ENCODE data around the gene NFKBIL1.
"Not testable (repeated sequence)": the region's sequence is repeated elsewhere in the genome, so short reads cannot be mapped to it uniquely, and the experiment has no call there.

Gene NFKBIL1

GRCh38 chr6:31546958-31547726, at the start of gene NFKBIL1:
NFKBIL1 (plus strand) TSS chr6:31547608; CDS start chr6:31547695, 87 bp downstream.
- in situ Hi-C loops (cut with MboI; ENCODE audit: low sequenced_read_pairs) = no loop called here

- in situ Hi-C loops (cut with MboI; ENCODE audit: low sequenced_read_pairs) = no loop called here
Measured at GRCh38 chr6:31498748-31499147, 48.7 kb upstream of the NFKBIL1 start.

GRCh38 chr6:31499648-31500047, 47.8 kb upstream of the NFKBIL1 start:
- in situ Hi-C loops (cut with MboI; ENCODE audit: low sequenced_read_pairs) = not testable (repeated sequence)

DNA sequence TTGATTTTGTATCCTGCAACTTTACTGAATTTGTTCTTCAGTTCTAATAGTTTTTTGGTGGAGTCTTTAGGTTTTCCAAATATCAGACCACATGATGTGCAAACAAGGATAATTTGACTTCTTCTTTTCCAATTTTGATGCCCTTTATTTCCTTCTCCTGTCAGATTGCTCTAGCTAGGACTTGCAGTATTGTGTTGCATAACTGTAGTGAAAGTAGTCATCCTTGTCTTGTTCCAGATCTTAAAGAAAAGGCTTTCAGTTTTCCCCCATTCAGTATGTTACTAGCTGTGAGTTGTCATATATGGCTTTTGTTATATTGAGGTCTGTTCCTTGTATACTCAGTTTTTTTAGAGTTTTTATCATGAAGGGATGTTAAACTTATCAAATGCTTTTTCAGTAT, 44.8 kb upstream of the NFKBIL1 start:
- in situ Hi-C loops (cut with MboI; ENCODE audit: low sequenced_read_pairs) = no loop called here

DNA sequence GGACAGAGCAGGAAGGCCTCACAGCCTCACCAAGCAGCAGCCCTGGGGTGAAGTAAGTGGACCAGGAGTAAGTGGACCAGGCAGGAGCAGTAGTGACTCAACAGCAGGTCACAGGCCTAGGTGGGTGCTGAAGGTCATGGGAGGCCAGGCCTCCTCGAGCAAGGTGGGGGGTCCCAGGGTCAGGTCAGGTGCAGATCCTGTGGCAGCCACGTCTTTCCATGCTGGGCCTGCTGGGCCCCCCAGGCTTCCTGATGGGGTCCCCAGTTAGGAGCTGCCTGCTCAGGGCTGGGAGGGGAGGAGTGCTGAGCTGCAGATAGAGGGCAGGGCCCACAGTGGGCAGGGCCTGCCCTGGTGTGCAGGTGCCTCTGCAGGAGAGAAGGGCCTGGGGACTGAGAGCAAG, 38.4 kb upstream of the NFKBIL1 start:
- in situ Hi-C loops (cut with MboI; ENCODE audit: low sequenced_read_pairs) = not testable (repeated sequence)

GRCh38 chr6:31510007-31510406, 37.4 kb upstream of the NFKBIL1 start:
- in situ Hi-C loops (cut with MboI; ENCODE audit: low sequenced_read_pairs) = no loop called here

DNA sequence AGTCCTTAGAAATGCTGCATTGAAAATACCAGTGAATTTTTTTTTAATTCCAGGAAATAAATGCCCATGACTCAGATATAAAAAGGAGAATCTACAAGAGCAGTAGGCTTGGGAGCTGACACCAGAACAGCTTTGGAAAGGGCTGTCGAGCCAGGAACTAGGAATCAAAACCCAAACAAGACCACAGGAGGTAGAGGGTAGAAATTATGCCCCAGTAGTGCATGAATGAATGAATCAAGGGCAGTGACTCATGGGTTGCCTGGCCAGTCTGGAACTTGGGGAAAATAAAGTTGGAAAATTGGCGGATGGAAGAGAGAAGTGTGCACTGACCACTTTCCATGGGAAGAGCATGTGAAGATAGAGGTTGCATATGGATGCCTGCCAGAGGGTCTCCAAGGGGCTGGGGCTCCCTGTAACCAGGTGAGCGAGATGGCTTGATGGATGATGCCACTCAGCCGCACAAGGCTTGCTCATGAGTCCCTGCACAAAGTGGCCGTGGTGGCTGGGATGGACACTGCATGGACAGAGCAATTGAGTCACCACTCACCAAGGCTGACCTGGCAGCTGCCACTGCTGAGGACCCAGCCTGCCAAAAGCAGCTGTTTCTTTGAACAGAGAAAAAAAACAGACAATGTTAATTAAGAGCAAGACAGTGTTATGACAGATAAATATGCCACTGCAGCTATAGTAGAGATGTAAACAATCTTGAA, 33.8 kb upstream of the NFKBIL1 start:
- in situ Hi-C loops (cut with MboI; ENCODE audit: low sequenced_read_pairs) = no loop called here

DNA sequence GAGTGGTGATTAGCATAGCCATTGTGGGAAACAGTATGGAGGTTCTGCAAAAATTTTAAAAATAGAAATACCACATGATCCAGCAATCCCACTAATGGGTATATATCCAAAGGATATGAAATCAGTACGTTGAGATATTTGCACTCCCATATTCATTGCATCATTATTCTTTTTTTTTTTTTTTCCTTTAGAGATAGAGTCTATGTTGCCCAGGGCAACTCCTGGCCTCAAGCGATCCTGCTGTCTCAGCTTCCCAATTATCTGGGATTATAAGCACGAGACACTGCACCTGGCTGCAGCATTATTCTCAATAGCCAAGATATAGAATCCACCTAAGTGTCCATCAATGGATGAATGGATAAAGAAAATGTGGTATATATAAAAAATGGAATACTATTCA, 25.6 kb upstream of the NFKBIL1 start:
- in situ Hi-C loops (cut with MboI; ENCODE audit: low sequenced_read_pairs) = no loop called here

DNA sequence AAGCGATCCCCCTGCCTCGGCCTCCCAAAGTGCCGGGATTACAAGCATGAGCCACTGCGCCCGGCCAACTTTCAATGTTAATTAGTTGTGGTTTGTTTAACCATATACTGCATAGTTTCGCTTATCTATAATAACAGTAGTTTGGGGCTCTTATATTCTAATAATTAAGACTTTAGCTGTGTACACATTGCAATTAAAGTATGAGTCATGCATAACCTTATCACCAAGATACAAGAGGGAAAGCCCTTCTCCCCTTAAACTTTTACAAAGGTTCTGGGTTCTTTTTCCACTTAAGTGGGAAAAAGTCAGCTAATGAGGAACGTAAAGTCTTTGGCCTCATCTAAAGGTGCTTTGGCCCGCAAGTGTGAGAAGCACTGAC, 21.9 kb upstream of the NFKBIL1 start:
- in situ Hi-C loops (cut with MboI; ENCODE audit: low sequenced_read_pairs) = no loop called here

DNA sequence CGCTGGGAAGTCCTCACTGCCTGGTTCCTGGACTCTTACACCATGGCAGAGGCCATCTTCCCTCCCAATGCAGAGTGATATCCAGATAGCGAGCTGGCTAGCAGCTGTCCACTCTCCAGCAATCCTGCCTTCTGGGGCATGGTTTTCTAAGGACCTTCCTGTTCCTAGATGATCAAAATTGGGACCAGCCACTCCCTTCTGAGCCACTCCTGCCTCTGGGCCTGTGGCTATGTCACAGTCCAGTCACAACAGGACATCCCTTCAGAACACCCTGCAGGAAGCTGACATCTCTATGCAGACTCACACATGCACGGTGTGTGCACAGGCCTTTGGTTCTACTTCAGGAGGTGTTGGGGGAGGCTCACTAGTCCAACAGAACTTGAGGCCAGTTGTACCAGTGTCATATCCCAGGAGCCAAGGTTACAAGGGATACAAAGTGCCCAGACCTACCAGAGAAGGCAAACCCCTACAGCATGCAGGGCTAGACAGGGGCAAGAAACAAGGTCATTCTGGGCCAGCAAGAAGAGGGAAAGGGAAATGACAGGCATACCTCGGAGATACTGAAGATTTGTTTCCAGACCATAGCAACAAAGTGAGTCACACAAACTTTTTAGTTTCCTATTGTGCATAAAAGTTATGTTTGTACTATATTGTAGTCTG, 21.3 kb upstream of the NFKBIL1 start:
- in situ Hi-C loops (cut with MboI; ENCODE audit: low sequenced_read_pairs) = no loop called here

- in situ Hi-C loops (cut with MboI; ENCODE audit: low sequenced_read_pairs) = no loop called here
Measured at GRCh38 chr6:31528307-31528777, 19.1 kb upstream of the NFKBIL1 start.

- in situ Hi-C loops (cut with MboI; ENCODE audit: low sequenced_read_pairs) = no loop called here
Measured at GRCh38 chr6:31528821-31529328, 18.5 kb upstream of the NFKBIL1 start, which contains the start of gene MCCD1. MCCD1 (plus strand) TSS chr6:31528962; CDS start chr6:31529015, 53 bp downstream.

GRCh38 chr6:31529329-31530150, 17.9 kb upstream of the NFKBIL1 start:
- in situ Hi-C loops (cut with MboI; ENCODE audit: low sequenced_read_pairs) = no loop called here

DNA sequence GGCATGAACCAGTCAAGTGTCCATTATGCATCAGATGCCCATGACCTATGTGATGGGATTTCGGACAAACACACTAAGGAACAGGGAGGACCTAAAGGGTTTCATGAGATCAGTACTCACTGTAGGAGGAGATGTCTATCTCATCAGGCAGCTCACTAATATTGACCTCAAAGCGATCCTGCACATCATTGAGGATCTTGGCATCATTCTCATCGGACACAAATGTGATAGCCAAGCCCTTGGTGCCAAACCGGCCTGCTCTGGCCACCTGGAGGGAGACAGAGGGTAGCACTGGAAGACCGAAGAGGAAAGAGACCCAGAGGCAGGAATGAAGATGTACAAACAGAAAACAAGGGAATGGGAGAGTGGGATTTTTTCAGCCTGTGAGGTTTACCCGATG, 16.7 kb upstream of the NFKBIL1 start:
- in situ Hi-C loops (cut with MboI; ENCODE audit: low sequenced_read_pairs) = no loop called here

DNA sequence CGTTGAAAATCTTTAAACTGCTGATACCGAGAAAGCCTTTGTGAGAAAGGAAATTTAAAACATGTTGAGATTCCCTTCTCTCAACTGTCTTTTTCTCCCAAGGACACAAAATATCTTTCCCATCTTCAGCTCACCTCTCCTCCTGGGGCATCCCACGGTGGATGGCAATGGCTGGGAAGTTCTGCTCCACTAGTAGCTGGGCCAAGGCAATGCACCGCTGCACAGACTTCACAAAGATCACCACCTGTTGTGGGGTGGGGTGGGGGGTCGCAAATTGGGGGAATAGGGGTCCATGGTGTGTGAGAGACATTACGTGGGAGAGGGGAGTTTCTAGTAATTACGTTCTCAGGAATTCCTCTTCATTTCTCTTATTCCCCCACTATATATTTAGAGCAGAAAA, 16.2 kb upstream of the NFKBIL1 start:
- in situ Hi-C loops (cut with MboI; ENCODE audit: low sequenced_read_pairs) = no loop called here

DNA sequence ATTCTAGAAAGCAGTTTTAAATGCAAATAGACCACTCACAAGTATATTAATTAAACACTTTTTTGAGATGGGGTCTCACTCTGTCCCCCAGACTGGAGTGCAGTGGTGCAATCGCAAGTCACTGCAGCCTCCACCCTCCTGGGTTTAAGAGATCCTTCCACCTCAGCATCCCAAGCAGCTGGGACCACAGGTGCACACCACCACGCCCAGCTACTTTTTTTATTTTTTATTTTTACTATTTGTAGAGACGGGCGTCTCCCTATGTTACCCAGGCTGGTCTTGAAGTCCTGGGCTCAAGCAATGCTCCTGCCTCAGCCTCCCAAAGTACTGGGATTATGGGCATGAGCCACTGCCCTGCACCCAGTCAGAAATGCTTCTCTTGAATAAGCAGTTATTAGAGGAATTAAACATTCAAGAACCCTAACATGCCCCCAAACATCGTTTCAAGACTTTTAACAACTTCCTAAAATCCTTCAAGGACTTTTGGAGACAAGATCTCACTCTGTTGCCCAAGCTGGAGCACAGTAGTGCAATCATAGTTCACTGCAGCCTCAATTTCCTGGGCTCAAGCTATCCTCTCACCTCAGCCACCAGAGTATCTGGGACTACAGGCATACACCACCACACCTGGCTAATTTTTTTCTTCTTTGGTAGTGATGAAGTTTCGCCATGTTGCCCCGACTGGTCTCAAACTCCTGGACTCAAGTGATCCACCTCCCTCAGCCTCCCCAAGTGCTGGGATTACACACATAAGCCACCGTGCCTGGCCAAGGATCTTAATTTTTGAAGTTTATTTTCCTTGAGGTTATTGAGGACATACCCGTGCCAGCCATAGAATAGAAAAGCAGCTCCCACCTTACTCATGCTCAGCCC, 15.4 kb upstream of the NFKBIL1 start:
- in situ Hi-C loops (cut with MboI; ENCODE audit: low sequenced_read_pairs) = no loop called here

GRCh38 chr6:31532644-31533454, 14.6 kb upstream of the NFKBIL1 start:
- in situ Hi-C loops (cut with MboI; ENCODE audit: low sequenced_read_pairs) = no loop called here

DNA sequence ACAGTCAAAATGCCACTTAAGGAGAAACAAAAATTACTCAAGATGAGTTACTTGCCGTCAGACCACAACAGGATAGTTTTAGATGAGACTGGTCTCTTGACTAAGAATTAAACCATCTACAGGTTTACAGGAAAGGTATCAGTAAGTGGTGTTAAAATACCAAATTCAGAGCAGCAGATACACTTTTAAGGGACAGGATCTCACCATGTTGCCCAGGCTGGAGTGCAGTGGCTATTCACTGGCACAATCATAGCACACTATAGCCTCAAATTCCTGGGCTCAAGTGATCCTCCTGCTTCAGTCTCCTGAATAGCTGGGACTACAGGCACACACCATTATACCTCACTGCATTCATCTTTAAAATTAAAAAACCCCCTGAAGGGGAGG, 14.0 kb upstream of the NFKBIL1 start:
- in situ Hi-C loops (cut with MboI; ENCODE audit: low sequenced_read_pairs) = no loop called here

GRCh38 chr6:31534011-31534410, 13.4 kb upstream of the NFKBIL1 start:
- in situ Hi-C loops (cut with MboI; ENCODE audit: low sequenced_read_pairs) = no loop called here
